ENCODE results near the gene SAMD4A. TPM values are rescaled to one million over a fixed set of nuclear protein-coding genes. Genes with fewer than 3 reads are reported as not detected.

Gene SAMD4A
- total RNA-seq, 6 experiments from 2014 or later, result 33.8 to 53.7 (median 41.0) TPM

DNA sequence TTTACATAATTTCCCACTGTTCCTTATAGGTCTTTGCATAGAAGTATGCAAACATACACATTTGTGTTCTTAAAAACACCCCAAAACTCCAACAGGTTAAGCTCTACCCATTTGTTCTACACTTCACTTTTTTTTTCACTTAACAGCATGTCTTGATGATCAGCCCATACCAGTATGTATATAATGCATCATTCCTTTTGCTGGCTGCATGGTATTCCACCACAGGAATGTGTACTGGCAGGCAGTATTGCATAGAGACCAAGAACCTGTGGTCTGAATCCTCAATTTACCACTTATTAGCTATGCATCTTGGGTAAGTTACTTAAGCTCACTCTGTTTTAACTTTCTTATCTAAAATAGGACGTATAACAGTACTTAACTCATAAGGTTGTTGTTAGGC lies 65.5 kb downstream of the SAMD4A start:
- Mint-ChIP-seq H3K9me3 (no peaks in the 10 kb centered on the region), H3K4me1 (ENCODE audit: low read depth) (peaks cover 42% of the 10 kb centered on the region), H3K27ac (no peak overlapping the region), H3K36me3 (ENCODE audit: low read depth) (peaks cover 34% of the 10 kb centered on the region), H3K27me3 (ENCODE audit: insufficient read depth) (peaks cover 3% of the 10 kb centered on the region), H3K4me3 (no peak overlapping the region)
- DNase-seq, result no peak
- TF ChIP-seq CTCF (IDR thresholded peaks at IDR 0.05), result no peak

- Mint-ChIP-seq H3K27ac (no peak overlapping the region), H3K27me3 (ENCODE audit: insufficient read depth) (peaks cover 3% of the 10 kb centered on the region), H3K36me3 (ENCODE audit: low read depth) (peaks cover 34% of the 10 kb centered on the region), H3K4me3 (no peak overlapping the region), H3K4me1 (ENCODE audit: low read depth) (peaks cover 42% of the 10 kb centered on the region), H3K9me3 (no peaks in the 10 kb centered on the region)
- no peak for TF ChIP-seq CTCF (IDR thresholded peaks at IDR 0.05)
- DNase-seq, result no peak
These were observed 66.1 kb downstream of the SAMD4A start for GRCh38 chr14:54633076-54633475.

DNA sequence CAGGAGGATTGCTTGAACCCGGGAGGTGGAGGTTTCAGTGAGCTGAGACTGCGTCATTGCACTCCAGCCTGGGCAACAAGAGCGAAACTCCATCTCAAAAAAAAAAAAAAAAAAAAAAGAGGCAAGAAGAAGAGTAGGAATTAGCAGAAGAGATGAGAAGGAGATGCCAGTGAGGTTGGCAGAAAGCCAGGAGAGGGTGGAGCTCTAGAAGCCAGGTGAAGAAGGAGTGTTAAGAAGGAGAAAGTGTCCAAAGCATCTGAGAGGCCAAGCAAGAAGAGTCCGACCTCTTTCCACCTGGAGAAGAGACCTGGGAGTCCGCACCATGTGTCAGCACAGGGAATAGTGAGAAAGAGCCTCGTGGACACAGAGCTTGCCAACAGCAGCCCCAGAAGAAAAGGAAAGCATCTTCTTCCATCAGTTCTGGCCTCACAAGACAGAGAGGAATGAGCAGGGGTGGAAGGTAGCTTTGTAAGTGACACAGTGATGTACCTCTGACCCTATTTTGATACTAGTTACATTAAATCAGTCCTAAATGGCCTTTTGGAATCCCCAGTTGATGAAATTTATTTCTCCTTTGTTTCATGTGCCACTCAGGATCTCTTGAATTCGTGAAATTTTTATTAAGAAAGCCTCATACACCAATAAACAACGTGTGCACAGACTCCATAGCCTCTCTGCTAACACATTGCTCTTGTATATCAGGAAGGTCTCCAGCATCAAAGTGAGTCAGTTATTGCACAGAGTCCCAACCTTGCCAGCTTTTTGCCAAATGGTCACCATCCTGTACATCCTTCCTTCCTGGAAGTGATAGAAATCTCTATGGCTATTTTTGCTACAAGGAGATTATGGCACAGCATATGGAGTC lies 70.6 kb downstream of the SAMD4A start:
- H3K4me3 Mint-ChIP-seq, result peak overlapping the region; percentile 38
- TF ChIP-seq CTCF (IDR thresholded peaks at IDR 0.05), result no peak
- H3K36me3 Mint-ChIP-seq (ENCODE audit: low read depth), result peaks cover 15% of the 10 kb centered on the region
- H3K27me3 Mint-ChIP-seq (ENCODE audit: insufficient read depth), result peaks cover 3% of the 10 kb centered on the region
- peak overlapping the region; percentile 73 for H3K27ac Mint-ChIP-seq
- DNase-seq, result no peak
- H3K9me3 Mint-ChIP-seq, result no peaks in the 10 kb centered on the region
- peaks cover 61% of the 10 kb centered on the region for H3K4me1 Mint-ChIP-seq (ENCODE audit: low read depth)

- Mint-ChIP-seq H3K4me1 (ENCODE audit: low read depth) (peaks cover 67% of the 10 kb centered on the region), H3K27ac (peak overlapping the region; percentile 73), H3K4me3 (peak overlapping the region; percentile 38; the same call in 1 of the 2 replicates), H3K36me3 (ENCODE audit: low read depth) (peaks cover 13% of the 10 kb centered on the region), H3K9me3 (no peaks in the 10 kb centered on the region), H3K27me3 (ENCODE audit: insufficient read depth) (peaks cover 3% of the 10 kb centered on the region)
- peak; percentile 53 for DNase-seq
- no peak for TF ChIP-seq CTCF (IDR thresholded peaks at IDR 0.05)
These were observed 71.2 kb downstream of the SAMD4A start for GRCh38 chr14:54638135-54638446.

GRCh38 chr14:54639611-54640010 lies 72.7 kb downstream of the SAMD4A start:
- peaks cover 3% of the 10 kb centered on the region for H3K27me3 Mint-ChIP-seq (ENCODE audit: insufficient read depth)
- no peaks in the 10 kb centered on the region for H3K9me3 Mint-ChIP-seq
- TF ChIP-seq CTCF (IDR thresholded peaks at IDR 0.05), result no peak
- H3K4me3 Mint-ChIP-seq, result no peak overlapping the region
- H3K36me3 Mint-ChIP-seq (ENCODE audit: low read depth), result peaks cover 9% of the 10 kb centered on the region; the same call in 1 of the 2 replicates
- no peak for DNase-seq
- peaks cover 77% of the 10 kb centered on the region for H3K4me1 Mint-ChIP-seq (ENCODE audit: low read depth)
- no peak overlapping the region for H3K27ac Mint-ChIP-seq
